ENCODE measurements around the gene DHRS12.

- TF ChIP-seq CTCF (IDR thresholded peaks at IDR 0.05), result no peak
- no peak for TF ChIP-seq POLR2AphosphoS5 (IDR thresholded peaks at IDR 0.05; ENCODE audit: insufficient read depth in 1 of 2, low read depth in 1 of 2)
Observed at GRCh38 chr13:51828730-51829567, 25.0 kb upstream of the DHRS12 start.

Data from vagina (tissue), 2 donors.